ENCODE data around the gene SCYL1. TPM values are rescaled to one million over a fixed set of nuclear protein-coding genes. Genes with fewer than 3 reads are reported as not detected.

Gene SCYL1
- total RNA-seq, 4 donors from 2014 or later, result 70.6 to 97.6 (median 89.2) TPM

DNA sequence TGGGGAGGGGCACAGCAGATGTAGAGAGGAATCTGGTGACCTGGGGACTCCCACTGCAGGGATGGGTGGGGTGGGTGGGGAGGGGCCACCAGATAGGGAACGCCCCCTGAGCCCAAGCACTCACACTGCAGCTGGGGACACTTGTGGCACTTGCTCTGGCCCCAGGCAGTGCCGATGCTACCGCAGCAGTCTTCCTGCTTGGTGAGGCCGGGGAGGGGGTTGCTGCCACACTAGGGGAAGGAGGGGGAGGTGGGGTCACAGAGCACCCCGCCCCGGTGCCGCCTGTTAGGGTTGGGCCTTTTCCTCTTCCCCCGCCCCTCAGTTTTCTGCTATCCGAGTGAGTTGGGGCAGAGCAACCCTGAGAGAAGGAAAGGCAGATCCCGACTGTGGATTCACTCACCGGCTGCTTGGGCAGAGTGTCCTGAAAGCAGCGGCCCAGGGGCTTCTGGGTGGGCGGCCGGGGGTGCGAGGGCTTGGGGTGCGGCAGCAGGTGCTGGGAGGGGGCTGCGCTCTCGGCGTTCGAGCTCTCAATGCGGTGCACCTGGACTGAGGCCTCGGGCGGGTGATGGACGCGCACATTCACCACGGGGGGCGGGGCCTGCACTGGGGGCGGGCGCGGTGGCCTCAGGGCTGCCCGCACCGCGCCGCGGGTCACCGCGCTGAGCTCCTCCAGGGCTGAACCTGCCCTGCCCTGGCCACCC, 28.6 kb downstream of the SCYL1 start:
- TF ChIP-seq POLR2AphosphoS5 (IDR thresholded peaks at IDR 0.05), result no peak

DNA sequence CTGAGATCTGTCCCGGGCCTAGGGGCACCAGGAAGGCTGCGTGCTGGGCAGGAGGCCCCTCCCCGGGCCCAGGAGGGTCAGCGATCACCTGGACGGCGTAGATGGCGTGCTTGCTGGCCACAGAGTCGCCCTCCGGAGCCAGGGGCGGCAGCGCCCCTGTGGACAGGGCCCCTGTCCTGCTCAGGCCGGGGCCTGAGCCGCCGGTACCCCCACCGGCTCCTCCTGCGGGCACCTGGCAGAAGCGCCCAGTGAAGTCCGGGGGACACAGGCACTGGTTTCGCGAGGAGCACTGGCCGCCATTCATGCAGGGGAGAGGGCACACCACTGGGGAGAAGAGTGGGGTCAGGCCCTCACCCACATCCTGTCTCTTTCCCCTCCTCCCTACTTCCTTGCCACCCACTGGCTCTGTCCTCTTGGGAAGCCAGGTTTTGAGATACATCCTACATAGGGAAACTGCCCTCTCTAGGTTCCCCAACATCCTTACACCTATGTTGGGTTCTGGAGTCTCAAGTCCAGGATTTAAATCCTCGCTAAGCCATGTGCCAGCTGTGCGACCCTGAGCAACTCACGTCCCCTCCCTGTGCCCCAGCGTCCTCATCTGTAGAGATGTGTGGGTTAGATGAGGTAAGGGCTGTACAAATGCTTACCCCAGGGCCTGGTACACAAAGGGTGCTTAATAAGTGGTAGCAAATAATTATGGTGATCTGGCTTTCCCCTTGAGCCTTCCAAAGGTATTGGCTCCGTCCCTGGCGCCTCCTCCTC, 29.4 kb downstream of the SCYL1 start:
- no peaks in the 10 kb centered on the region for H3K9me3 ChIP-seq
- ATAC-seq, result no peak
- no peaks in the 10 kb centered on the region for H3K27me3 ChIP-seq
- no peak overlapping the region for H3K4me3 ChIP-seq
- 40 to 77% methylated on average over 1 to 6 of the region's 27 CpGs for WGBS, 2 donors (ENCODE audit: low coverage in 1 of 2)
- H3K4me1 ChIP-seq, result peaks cover 0 to 69% (median 40%) of the 10 kb centered on the region in 3 donors
- no peak for TF ChIP-seq POLR2A (IDR thresholded peaks at IDR 0.05)
- no peak for TF ChIP-seq EP300 (IDR thresholded peaks at IDR 0.05)
- no peak for TF ChIP-seq POLR2AphosphoS5 (IDR thresholded peaks at IDR 0.05)
- TF ChIP-seq, protein P1, sequence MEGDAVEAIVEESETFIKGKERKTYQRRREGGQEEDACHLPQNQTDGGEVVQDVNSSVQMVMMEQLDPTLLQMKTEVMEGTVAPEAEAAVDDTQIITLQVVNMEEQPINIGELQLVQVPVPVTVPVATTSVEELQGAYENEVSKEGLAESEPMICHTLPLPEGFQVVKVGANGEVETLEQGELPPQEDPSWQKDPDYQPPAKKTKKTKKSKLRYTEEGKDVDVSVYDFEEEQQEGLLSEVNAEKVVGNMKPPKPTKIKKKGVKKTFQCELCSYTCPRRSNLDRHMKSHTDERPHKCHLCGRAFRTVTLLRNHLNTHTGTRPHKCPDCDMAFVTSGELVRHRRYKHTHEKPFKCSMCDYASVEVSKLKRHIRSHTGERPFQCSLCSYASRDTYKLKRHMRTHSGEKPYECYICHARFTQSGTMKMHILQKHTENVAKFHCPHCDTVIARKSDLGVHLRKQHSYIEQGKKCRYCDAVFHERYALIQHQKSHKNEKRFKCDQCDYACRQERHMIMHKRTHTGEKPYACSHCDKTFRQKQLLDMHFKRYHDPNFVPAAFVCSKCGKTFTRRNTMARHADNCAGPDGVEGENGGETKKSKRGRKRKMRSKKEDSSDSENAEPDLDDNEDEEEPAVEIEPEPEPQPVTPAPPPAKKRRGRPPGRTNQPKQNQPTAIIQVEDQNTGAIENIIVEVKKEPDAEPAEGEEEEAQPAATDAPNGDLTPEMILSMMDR (IDR thresholded peaks at IDR 0.05), result no peak
- peaks cover 0 to 48% of the 10 kb centered on the region in 2 donors for H3K36me3 ChIP-seq
- H3K27ac ChIP-seq, result peak overlapping the region in 3 of 4 donors; percentile 3 to 98 (median 97)

More for the DNA sequence above, 28.6 kb downstream of the SCYL1 start:
- H3K9me3 ChIP-seq, result no peaks in the 10 kb centered on the region
- WGBS, 2 donors (ENCODE audit: low coverage in 1 of 2), result no CpG with 5 or more reads among the region's 37 CpGs
- no peaks in the 10 kb centered on the region for H3K27me3 ChIP-seq
- H3K27ac ChIP-seq, result peak overlapping the region in 2 of 4 donors; percentile 3 to 97
- peaks cover 0 to 61% (median 33%) of the 10 kb centered on the region in 3 donors for H3K4me1 ChIP-seq
- no peak for ATAC-seq
- peaks cover 0 to 55% of the 10 kb centered on the region in 2 donors for H3K36me3 ChIP-seq
- H3K4me3 ChIP-seq, result no peak overlapping the region

DNA sequence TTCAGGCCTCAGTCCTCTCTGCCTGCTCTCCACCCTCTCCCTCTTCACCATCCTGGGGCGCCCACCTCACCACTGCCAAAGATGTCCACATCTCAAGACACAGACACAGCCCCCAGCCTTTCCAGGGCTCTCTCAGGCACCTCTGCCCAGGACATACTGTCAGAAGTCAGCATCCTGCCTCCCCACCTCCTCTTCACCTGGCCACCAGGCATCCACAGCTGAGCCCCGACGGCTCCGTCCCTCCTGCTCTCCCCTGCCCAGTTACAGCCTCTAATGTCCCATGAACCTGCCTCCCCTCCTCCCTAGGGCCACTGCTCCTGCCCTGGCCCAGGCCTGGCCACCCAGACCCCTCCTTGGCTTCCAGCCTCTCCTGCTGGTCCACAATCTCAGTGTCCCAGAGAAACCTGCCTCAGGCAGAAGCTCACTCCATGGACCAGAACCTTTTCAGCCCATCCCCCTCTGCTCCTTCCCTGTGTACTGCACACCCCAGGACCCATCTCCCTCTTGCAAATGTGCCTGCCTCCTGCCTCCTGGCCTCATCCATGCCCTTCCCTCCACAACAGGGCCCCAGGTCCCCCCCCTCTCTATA, 30.1 kb downstream of the SCYL1 start:
- no peak for ATAC-seq
- no peaks in the 10 kb centered on the region for H3K27me3 ChIP-seq
- no peak overlapping the region for H3K4me3 ChIP-seq
- no peaks in the 10 kb centered on the region for H3K9me3 ChIP-seq
- H3K4me1 ChIP-seq, result peaks cover 0 to 76% (median 46%) of the 10 kb centered on the region in 3 donors
- H3K36me3 ChIP-seq, result peaks cover 0 to 43% of the 10 kb centered on the region in 2 donors
- peak overlapping the region in 3 of 4 donors; percentile 97 to 100 (median 98) for H3K27ac ChIP-seq
- TF ChIP-seq POLR2AphosphoS5 (IDR thresholded peaks at IDR 0.05) (no peak), EP300 (IDR thresholded peaks at IDR 0.05) (no peak), POLR2A (IDR thresholded peaks at IDR 0.05) (no peak)
- TF ChIP-seq, protein P1 (IDR thresholded peaks at IDR 0.05), result no peak
- 75 to 88% methylated on average over 2 to 3 of the region's 4 CpGs for WGBS, 2 donors (ENCODE audit: low coverage in 1 of 2)

DNA sequence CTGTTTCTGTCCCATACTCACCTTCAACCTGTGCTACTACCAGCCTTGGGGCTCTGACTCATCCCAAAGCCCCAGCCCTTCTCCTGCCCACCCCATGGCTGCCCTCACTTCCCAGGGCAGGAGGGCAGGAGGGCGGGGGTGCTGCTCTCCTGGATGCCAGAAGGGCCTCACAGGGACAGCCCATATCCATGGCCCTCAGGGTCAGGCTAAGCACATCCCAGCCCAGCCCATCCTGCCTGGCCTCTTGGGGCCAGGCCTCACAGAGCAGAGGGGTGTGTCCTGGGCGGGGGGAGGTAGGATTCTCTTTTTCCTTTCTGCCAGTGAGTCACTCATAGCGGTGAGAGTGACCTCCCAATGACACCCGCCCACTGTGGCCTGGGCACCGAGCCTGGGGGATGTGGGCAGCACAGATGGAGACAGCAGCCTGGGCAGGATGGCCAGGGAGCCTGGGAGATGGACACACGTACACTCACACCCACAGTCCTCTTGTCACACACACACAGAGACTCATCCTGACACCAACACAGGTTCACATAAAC, 30.9 kb downstream of the SCYL1 start:
- peak; percentile 23 for ATAC-seq
- TF ChIP-seq EP300 (IDR thresholded peaks at IDR 0.05), result no peak
- TF ChIP-seq POLR2AphosphoS5 (IDR thresholded peaks at IDR 0.05), result peak; percentile 39
- TF ChIP-seq, protein P1 (IDR thresholded peaks at IDR 0.05), result no peak
- TF ChIP-seq POLR2A (IDR thresholded peaks at IDR 0.05), result no peak
- peak overlapping the region in 3 of 4 donors; percentile 97 to 100 (median 98) for H3K27ac ChIP-seq
- WGBS, 2 donors (ENCODE audit: low coverage in 1 of 2), result no CpG with 5 or more reads among the region's 6 CpGs
- H3K9me3 ChIP-seq, result no peaks in the 10 kb centered on the region
- H3K36me3 ChIP-seq, result peaks cover 0 to 35% of the 10 kb centered on the region in 2 donors
- peaks cover 0 to 84% (median 54%) of the 10 kb centered on the region in 3 donors for H3K4me1 ChIP-seq
- no peaks in the 10 kb centered on the region for H3K27me3 ChIP-seq
- no peak overlapping the region for H3K4me3 ChIP-seq
